Osteocyte (in vitro differentiated cells): Measurements from ENCODE around the gene COL4A1. TPM values are rescaled to one million over a fixed set of nuclear protein-coding genes. Genes with fewer than 3 reads are reported as not detected.

ENCODE experiments used
- DNase-seq: peaks from one replicate; pipeline ENCODE4 v3.0.0; 2021; ENCODE audit warnings: mixed read lengths; ENCODE audit not compliant: unreplicated experiment; ENCODE audit errors: extremely low spot score
- H3K27ac Mint-ChIP-seq: one replicate; pipeline ENCODE4 v1.8.0; 2021; ENCODE audit warnings: mild to moderate bottlenecking, mixed read lengths; ENCODE audit not compliant: unreplicated experiment
- H3K27me3 Mint-ChIP-seq: one replicate; pipeline ENCODE4 v1.8.0; 2021; ENCODE audit warnings: mixed read lengths; ENCODE audit not compliant: unreplicated experiment
- H3K36me3 Mint-ChIP-seq: one replicate; pipeline ENCODE4 v1.8.0; 2021; ENCODE audit warnings: mixed read lengths; ENCODE audit not compliant: unreplicated experiment
- H3K4me1 Mint-ChIP-seq: one replicate; pipeline ENCODE4 v1.8.0; 2021; ENCODE audit warnings: mixed read lengths; ENCODE audit not compliant: unreplicated experiment
- H3K4me3 Mint-ChIP-seq: one replicate; pipeline ENCODE4 v1.8.0; 2021; ENCODE audit warnings: mild to moderate bottlenecking, moderate library complexity, mixed read lengths; ENCODE audit not compliant: unreplicated experiment
- H3K9me3 Mint-ChIP-seq: one replicate; pipeline ENCODE4 v1.8.0; 2021; ENCODE audit warnings: mixed read lengths; ENCODE audit not compliant: unreplicated experiment
- CTCF ChIP-seq: fragments of 200-600 bp; sonication (generic); IDR thresholded peaks from 2 replicates; pipeline ENCODE4 v1.5.0; 2021; ENCODE audit warnings: antibody characterized with exemption, mild to moderate bottlenecking, moderate library complexity
- total RNA-seq: library from RNA; stranded (reverse); gene quantifications from 2 replicates; pipeline ENCODE4 v1.2.1, GENCODE V29; 2021

Gene COL4A1
- total RNA-seq, 1 donor from 2014 or later, result 3,181 TPM

- TF ChIP-seq CTCF, result no peak
- Mint-ChIP-seq H3K36me3 (peaks cover 40% of the 10 kb centered on the region), H3K4me3 (no peak overlapping the region), H3K27ac (peak overlapping the region; percentile 89), H3K9me3 (no peaks in the 10 kb centered on the region), H3K27me3 (no peaks in the 10 kb centered on the region), H3K4me1 (peaks cover 47% of the 10 kb centered on the region)
- DNase-seq, result no peak
Observed at GRCh38 chr13:110238818-110239195, 68.2 kb downstream of the COL4A1 start.

GRCh38 chr13:110237875-110238817 lies 68.8 kb downstream of the COL4A1 start:
- Mint-ChIP-seq H3K27me3 (no peaks in the 10 kb centered on the region), H3K9me3 (no peaks in the 10 kb centered on the region), H3K27ac (peak overlapping the region; percentile 89), H3K4me1 (peaks cover 47% of the 10 kb centered on the region), H3K4me3 (no peak overlapping the region), H3K36me3 (peaks cover 42% of the 10 kb centered on the region)
- DNase-seq, result no peak
- no peak for TF ChIP-seq CTCF

GRCh38 chr13:110236831-110237261 lies 70.1 kb downstream of the COL4A1 start:
- TF ChIP-seq CTCF, result no peak
- Mint-ChIP-seq H3K27ac (peak overlapping the region; percentile 89), H3K4me3 (no peak overlapping the region), H3K27me3 (no peaks in the 10 kb centered on the region), H3K4me1 (peaks cover 51% of the 10 kb centered on the region), H3K9me3 (no peaks in the 10 kb centered on the region), H3K36me3 (peaks cover 46% of the 10 kb centered on the region)
- DNase-seq, result no peak

DNA sequence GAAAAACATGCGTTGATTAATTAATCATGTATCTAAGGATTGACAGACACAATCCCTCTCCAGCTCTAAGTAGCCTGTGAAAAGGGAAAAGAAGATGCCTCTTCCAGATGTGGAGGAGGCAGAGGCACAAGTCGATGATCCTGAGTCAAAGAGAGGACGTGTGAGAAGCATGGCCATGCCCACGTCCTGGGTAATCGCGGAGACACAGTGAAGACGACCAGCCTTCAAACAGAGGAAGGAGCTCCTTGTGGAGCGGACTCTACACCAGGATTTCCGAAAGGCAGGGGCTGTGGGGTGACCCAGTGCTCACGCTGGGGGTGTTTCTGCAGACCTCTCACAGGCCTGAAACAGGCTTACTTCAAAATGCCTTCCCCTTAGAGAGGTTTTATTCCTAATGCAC lies 70.5 kb downstream of the COL4A1 start:
- no peak for TF ChIP-seq CTCF
- peaks cover 55% of the 10 kb centered on the region for H3K4me1 Mint-ChIP-seq
- no peaks in the 10 kb centered on the region for H3K9me3 Mint-ChIP-seq
- H3K27me3 Mint-ChIP-seq, result no peaks in the 10 kb centered on the region
- peaks cover 42% of the 10 kb centered on the region for H3K36me3 Mint-ChIP-seq
- H3K27ac Mint-ChIP-seq, result peak overlapping the region; percentile 73
- no peak for DNase-seq
- no peak overlapping the region for H3K4me3 Mint-ChIP-seq

GRCh38 chr13:110234532-110234931 lies 72.4 kb downstream of the COL4A1 start:
- Mint-ChIP-seq H3K27ac (peak overlapping the region; percentile 74), H3K4me3 (no peak overlapping the region)

More at GRCh38 chr13:110234532-110234931, 72.4 kb downstream of the COL4A1 start:
- Mint-ChIP-seq H3K36me3 (peaks cover 38% of the 10 kb centered on the region), H3K4me1 (peaks cover 69% of the 10 kb centered on the region), H3K9me3 (no peaks in the 10 kb centered on the region), H3K27me3 (no peaks in the 10 kb centered on the region)
- DNase-seq, result no peak
- no peak for TF ChIP-seq CTCF
